Heart left ventricle (tissue), 13 donors: Measurements from ENCODE around the gene OR52E1.

ENCODE experiments used
- CTCF ChIP-seq, 12 donors: fragments of 200-600 bp; sonication (generic) in 4 of 12; IDR thresholded peaks; one replicate each; pipeline versions ENCODE4 v1.5.0 to v1.8.0; 2018 to 2022; ENCODE audit warnings: antibody characterized with exemption in 12 of 12, mild to moderate bottlenecking in 5 of 12
- POLR2A ChIP-seq, 2 donors: fragments of 450-650 bp; IDR thresholded peaks; one replicate each; pipeline ENCODE4 v1.6.1; 2017; ENCODE audit warnings: antibody characterized with exemption in 2 of 2, mild to moderate bottlenecking in 2 of 2, moderate library complexity in 2 of 2
- donor health status: ischemic (EF 13 %, LVEDD 7.1; RV severe dilation, severe dysfunction).
- donor health status: DM: no; HTN: yes; CAD: no.
- donor health status: DM: no; HTN: no; CAD: no.
- donor health status: ischemic (EF 25% LVEDD 6.9; RV normal size, moderate dysfunction).
- donor health status: ischemic (EF 25% LVEDD 5.7; RV mildly dilated, moderate dysfunction).
- donor health status: ischemic (EF 35%, LVEDD 5.7; RV mildly dilated, moderate dysfunction).
- donor health status: nonischemic (EF 11% LVEDD 7.7; RV severe dilation, severe dysfunction).
- donor health status: DM: yes; HTN: yes; CAD: no.
- donor health status: PGD.
- donor health status: ischemic (EF 29% LVEDD 5.4; RV normal size, mild dysfunction).
- donor health status: nonischemic (EF 23%, LVEDD 6.1; RV moderate dilation, normal function).

GRCh38 chr11:5021996-5022395, 47.4 kb upstream of the OR52E1 start:
- TF ChIP-seq CTCF (IDR thresholded peaks at IDR 0.05) (no peak), POLR2A (IDR thresholded peaks at IDR 0.05) (no peak)
